GOT3 (cell line): ENCODE measurements around the gene TBC1D3B.
"Not testable (repeated sequence)": the region's sequence is repeated elsewhere in the genome, so short reads cannot be mapped to it uniquely, and the experiment has no call there.

ENCODE experiments used
- DNase-seq: peaks from one replicate; lab custom pipeline; 2025; ENCODE audit warnings: mixed read lengths; lab: John Stamatoyannopoulos, UW

The TBC1D3B gene

DNA sequence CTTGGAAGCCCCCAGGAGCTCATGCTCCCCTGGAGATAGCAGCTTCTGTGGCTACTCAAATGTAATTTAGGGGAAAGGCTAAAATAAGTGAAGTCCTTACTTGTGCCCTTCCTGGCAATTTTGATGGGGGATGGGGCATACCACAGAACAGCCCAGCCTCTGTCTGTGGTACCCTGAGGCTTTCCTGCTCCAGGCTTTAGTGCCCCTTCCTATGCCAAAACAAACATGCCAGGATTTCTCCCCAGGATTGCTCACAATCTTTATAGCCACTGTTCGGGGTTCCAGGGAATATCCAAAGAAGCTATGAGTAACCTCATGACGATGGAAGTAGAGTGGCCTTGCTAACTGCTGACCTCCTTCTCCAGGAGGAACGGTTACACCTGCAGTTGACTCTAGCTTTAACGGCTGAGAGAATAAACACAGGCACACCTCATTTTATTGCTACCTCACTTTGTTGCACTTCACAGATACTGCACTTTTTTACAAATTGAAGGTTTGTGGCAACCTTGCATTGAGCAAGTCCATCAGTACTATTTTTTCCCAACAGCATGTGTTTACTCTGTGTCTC lies 47.9 kb downstream of the TBC1D3B start:
- no peak for DNase-seq

DNA sequence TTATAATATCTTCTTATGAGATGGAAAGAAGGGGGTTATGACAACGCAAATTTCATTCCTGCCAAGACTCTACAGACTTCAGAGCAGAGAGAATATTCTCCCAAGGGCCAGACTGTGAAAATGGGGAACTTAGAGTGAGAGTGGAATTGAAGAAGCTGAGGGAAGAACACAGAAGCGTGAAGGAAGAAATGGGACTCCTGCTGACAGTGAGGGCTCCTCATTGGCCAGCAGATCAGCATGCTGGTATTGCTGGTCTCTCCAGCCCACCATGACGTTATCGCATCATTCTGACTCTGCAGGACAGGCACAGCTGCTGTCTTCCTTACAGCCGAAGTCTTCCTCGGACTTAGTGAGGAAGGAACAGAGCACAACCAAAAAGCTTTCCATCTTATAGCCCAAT lies 48.5 kb downstream of the TBC1D3B start:
- no peak for DNase-seq

DNA sequence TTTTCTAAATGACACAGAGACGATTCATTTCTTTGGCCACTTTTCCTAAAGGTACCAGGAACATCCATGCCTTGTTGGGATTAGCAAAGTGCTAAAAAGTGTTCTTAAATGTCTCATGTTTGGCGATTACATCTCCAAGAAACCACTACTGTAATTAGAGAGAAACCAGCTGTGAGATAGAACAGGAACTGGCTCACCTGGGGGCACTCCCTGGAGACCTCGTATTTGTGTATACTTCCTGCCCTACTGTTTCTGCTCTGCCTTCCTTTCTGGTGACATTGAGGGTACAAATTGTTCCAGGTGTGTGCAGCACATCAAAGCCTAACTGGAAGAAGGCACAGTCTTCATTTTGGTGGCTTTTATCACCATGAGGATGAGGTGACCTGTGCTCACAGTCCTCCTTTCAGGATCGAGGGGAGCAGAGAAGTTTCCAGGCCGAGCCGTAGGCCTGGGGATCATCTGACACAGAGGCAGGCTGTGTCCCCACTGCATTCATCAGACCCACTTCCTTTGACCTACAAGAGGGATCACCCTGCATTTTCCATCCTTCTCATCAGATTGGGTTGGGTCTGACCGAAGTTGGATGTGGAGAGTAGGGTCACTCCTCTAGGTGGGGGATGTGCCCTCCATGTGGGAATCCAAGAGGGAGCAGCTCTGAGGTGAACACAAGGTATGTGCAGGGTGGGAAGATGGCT lies 49.1 kb downstream of the TBC1D3B start:
- DNase-seq = no peak

DNA sequence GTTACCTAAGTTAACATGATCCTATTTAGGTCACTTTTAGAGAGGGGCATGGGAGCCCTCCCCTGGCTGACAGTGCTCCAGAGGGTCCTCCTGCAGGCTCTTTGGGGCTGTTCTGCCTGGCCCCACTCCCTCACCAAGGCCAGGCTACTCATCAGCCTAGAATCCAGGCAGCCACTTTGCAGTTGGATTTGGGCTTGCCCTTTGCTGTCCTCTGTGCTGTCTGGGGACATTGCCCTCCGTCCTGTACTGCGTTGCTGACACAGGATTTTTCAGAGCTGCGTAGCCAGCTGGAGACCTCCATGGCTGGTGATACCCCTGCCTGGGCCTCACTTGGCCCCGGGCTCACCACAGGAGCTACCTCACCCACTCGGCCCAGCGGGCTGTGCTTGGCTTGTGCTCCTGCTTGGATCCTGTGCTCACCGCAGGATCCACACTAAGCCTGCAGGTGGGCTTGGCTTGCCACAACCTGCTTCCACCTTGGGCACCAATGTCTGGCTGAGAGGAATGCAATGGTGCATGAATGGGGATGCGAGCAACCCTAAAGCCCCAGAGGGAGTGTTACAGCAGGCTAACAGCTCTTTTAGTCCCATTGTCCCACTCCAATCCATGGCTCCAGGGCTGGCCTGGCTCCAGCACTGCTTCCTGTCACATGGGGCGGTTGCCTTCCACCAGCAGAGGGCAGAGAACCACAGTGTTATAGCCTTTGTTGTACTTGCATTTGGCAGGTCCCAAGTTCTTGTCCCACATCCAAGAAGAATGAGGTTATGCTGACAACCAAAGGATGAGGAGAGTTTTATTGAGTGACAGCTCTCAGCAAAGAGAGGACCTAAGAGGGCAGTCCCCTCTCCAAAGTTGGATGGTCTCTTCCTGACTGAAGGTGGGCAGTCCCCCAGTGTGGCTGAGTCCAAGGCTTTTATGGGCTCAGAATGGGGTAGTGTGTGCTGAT lies 51.3 kb downstream of the TBC1D3B start:
- DNase-seq = no peak

DNA sequence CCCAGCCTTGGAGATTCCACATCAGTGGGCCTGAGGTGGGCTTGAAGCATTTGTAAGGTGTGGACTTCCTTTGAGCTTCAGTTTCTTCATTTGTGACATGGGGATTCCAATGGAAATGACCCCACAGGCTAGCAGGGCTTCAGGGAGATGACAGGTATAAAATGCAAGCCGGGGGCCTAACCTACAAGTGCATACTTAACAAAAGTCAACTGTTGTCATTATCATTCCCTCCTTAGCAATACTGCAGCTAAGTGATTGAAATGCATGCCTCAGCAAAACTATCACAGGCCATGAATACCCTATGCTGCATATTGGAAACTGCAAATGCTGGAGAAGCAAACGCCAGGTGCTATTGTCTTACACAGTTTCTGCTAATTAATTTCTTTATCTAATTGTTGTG lies 53.0 kb downstream of the TBC1D3B start:
- no peak for DNase-seq

DNA sequence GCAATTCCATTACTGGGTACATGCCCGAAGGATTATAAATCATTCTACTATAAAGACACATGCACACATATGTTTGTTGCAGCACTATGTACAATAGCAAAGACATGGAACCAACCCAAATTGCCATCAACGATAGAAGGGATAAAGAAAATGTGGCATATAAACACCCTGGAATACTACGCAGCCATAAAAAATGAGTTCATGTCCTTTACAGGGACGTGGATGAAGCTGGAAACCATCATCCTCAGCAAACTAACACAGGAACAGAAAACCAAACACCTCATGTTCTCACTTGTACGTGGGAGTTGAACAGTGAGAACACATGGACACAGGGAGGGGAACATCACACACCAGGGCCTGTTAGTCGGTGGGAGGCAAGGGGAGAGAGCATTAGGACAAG lies 55.3 kb downstream of the TBC1D3B start:
- not testable (repeated sequence) for DNase-seq

DNA sequence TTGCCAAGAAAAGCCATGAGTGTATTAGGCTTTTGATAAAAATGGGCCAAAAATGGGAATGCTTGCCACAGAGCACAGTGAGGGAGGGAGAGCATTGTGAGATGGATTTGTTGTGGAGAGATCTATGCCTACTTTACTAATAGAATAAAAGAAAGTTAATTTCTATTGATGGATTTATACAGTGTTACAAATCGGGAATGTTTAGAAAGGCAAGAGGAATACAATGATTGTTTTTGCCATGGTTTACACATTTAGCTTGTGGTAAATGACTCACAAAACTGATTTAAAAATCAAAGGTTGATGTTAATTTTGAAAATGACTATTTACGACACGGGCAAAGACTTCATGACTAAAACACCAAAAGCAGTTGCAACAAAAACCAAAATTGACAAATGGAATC lies 56.2 kb downstream of the TBC1D3B start:
- DNase-seq = no peak

DNA sequence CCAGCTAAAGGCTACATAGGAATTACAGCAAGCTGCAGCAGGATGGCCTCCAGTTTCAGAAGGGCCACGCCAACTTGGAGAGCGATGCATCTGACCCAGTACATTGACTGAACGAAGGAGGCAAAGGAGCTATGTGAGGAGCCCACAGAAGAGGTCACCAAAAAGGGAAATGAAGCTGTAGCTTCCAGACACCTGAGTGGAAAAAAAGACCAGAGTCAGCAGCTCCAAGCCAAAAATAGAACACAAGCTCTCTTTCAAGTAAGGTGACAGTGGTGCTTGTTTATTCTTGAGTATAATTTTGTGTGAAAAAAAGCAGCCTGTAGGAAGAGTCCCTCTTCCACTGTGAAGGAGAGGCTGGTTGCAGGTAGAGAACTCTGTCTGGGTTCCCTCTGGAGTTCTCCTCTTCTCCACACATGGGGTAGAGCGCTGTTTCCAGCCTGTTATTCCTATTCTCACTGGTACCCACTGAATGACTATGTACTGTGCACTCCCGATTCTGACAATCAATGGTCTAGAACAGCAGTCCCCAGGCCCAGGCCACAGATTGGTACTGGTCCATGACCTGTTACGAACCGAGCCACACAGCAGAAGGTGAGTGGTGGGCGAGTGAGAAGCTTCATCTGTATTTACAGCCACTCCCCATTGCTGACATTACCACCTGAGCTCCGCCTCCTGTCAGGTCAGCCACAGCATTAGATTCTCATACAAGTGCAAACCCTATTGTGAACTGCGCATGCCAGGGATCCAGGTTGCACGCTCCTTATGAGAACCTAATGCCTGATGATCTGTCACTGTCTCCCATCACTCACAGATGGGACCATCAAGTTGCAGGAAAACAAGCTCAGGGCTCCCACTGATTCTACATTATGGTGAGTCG lies 57.7 kb downstream of the TBC1D3B start:
- DNase-seq = no peak

DNA sequence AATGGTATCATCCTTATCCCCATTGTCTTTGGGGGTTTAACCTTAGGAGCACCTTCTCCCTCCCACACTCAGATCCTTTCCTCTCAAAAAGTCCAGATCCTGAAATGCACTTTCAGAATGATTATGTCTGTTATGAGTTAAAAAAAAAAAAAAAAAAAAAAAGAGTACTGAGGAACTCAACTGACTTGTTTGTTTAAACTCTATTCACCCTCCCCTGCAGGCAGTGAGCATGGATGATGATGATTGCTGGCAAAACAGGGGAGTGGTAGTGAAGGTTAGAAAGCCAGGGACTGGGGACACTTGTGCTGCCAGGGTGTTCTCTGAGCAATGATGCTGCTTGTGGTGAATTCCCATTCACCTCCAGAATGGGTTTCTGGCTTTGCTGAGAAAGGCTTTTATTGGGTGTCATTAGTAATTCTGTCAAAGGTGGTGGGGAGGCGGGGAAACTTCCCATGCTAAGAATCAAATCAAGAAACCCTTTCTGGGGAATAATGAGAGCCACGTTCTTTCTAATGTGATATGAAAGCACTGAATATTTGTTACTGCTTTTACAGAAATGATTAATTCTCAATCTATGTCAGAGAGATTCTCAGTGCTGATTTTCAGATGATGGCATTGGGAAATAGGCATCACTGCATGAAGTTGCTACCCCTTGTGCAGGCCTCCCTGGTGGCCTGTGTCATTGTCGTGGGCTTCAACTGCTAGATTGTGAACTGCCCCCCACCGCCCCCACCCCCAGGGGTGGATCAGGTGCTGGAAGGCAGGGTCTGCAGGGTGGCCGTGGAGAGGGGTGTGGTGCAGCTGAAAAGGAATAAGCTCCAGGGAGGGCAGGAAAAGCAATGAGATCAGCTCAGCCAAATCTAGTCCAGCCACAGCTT lies 58.7 kb downstream of the TBC1D3B start:
- no peak for DNase-seq
